Mesothelial cell of epicardium (in vitro differentiated cells): Measurements from ENCODE around the gene LTBP1. TPM values are rescaled to one million over a fixed set of nuclear protein-coding genes. Genes with fewer than 3 reads are reported as not detected.

Experiments
- DNase-seq, 2 experiments: peaks; one replicate each; pipeline ENCODE4 v3.0.0; 2021; ENCODE audit warnings: low spot score in 2 of 2; ENCODE audit not compliant: unreplicated experiment in 2 of 2
- H3K27ac Mint-ChIP-seq: 2 replicates; pipeline ENCODE4 v1.8.0; 2021; ENCODE audit warnings: mixed read lengths
- H3K27me3 Mint-ChIP-seq: 2 replicates; pipeline ENCODE4 v1.8.0; 2021; ENCODE audit warnings: low read depth, mixed read lengths
- H3K36me3 Mint-ChIP-seq: 2 replicates; pipeline ENCODE4 v1.8.0; 2021; ENCODE audit warnings: mixed read lengths
- H3K4me1 Mint-ChIP-seq: 2 replicates; pipeline ENCODE4 v1.8.0; 2021; ENCODE audit warnings: mixed read lengths
- H3K4me3 Mint-ChIP-seq: 2 replicates; pipeline ENCODE4 v1.8.0; 2021; ENCODE audit warnings: mild to moderate bottlenecking, moderate library complexity, mixed read lengths
- H3K9me3 Mint-ChIP-seq: 2 replicates; pipeline ENCODE4 v1.8.0; 2021; ENCODE audit warnings: mixed read lengths
- total RNA-seq: library from RNA; stranded (reverse); gene quantifications from 3 replicates; pipeline ENCODE4 v1.2.1, GENCODE V29; 2021
- TF ChIP-seq, protein P1 (sequence below): fragments of 200-600 bp; sonication (generic); IDR thresholded peaks from one replicate; pipeline ENCODE4 v1.5.0; 2021; ENCODE audit warnings: antibody characterized with exemption; ENCODE audit not compliant: unreplicated experiment

Gene LTBP1
- total RNA-seq, 1 donor from 2014 or later: 80.2 TPM

DNA sequence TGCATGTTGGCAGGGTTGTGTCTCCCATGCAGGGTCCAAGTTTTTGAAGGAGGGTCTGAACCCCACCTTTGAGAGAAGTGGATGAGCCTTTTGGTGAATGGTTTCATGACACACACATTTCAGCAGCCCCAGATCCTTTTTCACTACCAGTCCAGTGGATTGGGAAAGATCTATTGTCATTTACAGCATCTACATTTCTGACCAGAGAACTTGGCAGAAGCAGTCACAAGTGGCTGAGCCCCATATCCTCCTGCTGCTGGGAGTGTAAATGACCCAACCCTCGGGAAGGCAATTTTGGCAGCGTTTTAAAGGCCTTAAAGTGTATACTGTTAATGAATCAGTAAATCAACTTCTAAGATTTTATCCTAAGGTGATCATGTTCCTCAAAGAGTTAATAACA, 355.6 kb downstream of the LTBP1 start:
- peaks cover 17% of the 10 kb centered on the region for H3K4me1 Mint-ChIP-seq
- no peak overlapping the region for H3K4me3 Mint-ChIP-seq
- peaks cover 39% of the 10 kb centered on the region for H3K36me3 Mint-ChIP-seq
- H3K9me3 Mint-ChIP-seq: no peaks in the 10 kb centered on the region
- no peaks in the 10 kb centered on the region for H3K27me3 Mint-ChIP-seq
- TF ChIP-seq, protein P1, sequence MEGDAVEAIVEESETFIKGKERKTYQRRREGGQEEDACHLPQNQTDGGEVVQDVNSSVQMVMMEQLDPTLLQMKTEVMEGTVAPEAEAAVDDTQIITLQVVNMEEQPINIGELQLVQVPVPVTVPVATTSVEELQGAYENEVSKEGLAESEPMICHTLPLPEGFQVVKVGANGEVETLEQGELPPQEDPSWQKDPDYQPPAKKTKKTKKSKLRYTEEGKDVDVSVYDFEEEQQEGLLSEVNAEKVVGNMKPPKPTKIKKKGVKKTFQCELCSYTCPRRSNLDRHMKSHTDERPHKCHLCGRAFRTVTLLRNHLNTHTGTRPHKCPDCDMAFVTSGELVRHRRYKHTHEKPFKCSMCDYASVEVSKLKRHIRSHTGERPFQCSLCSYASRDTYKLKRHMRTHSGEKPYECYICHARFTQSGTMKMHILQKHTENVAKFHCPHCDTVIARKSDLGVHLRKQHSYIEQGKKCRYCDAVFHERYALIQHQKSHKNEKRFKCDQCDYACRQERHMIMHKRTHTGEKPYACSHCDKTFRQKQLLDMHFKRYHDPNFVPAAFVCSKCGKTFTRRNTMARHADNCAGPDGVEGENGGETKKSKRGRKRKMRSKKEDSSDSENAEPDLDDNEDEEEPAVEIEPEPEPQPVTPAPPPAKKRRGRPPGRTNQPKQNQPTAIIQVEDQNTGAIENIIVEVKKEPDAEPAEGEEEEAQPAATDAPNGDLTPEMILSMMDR: no peak
- no peak overlapping the region for H3K27ac Mint-ChIP-seq
- no peak for DNase-seq

DNA sequence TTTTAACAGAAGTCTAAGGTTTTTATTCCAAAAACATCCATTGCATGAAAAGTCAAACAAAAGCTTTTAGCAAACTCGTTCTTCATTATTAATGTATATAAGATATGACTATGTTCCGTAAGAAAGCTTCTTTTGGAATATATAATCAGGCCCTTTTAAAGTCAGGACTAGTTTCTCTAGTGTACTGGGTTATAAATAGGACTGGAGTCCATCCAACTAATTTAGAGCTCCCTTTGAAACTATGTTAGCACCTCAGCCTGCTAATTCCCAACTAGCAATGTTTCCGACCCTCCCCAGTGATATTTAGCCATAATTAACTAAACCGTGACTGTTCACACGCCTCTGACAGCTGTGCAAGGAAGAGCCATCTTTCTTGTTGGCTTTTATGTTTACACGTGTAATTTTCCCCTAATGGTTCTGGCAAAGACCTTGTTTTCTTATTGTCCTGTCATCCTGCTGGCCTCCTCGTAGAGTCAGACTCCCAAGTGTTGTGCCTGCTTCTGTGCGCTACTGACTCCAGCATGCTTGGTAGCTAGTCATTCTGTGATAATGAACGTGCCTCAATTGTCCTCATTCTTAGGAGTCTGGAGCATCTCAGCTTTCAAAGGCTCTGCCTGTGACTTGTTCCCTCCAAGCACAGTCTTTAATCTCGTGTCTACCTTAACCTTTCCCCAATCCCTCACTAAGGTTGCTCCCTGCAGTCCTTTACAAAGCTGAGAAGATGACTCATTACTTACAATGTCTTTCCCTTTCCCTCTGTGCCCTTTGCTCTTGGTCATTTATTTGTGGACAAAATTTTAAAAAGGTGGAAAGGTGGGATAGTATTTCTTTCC, 357.5 kb downstream of the LTBP1 start:
- Mint-ChIP-seq H3K27me3 (no peaks in the 10 kb centered on the region), H3K9me3 (no peaks in the 10 kb centered on the region), H3K36me3 (peaks cover 39% of the 10 kb centered on the region), H3K27ac (no peak overlapping the region), H3K4me1 (peaks cover 6% of the 10 kb centered on the region), H3K4me3 (no peak overlapping the region)
- no peak for DNase-seq
- TF ChIP-seq, protein P1: no peak

DNA sequence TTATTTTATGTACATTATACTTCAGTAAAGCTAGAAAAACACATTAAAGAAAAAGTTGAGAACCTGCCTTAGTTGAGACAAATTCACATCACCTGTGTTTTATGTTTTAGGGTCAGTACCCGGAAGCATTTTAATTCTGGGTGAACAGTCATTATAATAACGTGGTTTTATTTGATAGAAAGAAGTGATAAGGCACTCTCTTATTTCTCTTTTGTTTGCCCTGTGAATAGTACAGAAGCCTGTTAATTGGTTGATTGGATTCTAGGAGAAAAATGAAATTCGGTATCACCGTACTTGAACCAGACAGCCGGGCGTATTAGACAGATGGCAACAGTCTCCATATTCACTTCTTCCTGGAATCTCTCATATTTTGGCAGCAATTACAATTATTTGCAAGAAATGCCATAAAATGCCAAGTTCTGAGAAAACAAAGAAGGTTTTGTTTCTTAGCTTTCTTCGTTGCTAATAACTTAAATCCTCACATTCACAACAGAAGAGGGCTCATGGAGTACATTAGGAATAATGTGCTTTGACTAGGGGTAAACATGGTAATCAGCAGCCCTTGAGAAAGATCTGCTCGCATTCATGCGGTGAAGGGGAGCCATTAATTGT, 361.0 kb downstream of the LTBP1 start:
- H3K27me3 Mint-ChIP-seq: no peaks in the 10 kb centered on the region
- no peak for DNase-seq
- H3K36me3 Mint-ChIP-seq: peaks cover 26% of the 10 kb centered on the region
- TF ChIP-seq, protein P1: no peak
- H3K27ac Mint-ChIP-seq: no peak overlapping the region
- H3K4me3 Mint-ChIP-seq: no peak overlapping the region
- H3K4me1 Mint-ChIP-seq: peaks cover 6% of the 10 kb centered on the region
- no peaks in the 10 kb centered on the region for H3K9me3 Mint-ChIP-seq

DNA sequence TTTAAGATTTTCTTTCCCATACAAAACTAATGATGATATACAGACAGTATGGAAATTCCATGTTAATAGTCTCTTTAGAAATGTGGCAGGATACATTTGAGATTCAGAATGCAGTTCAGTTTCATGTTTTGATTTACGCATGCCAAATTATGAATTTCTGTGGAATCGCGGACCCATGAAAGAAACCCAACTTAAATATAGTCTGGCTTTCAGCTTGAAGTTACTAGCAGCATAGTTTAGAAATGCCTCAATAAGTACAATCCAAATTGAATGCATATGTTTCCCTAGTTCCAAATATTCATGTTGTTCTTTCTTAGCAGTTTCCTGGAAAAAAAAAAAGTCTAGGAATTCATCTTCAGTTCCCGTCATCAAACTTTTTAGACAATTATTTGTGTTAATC, 365.6 kb downstream of the LTBP1 start:
- peaks cover 4% of the 10 kb centered on the region for H3K36me3 Mint-ChIP-seq
- TF ChIP-seq, protein P1: no peak
- no peak overlapping the region for H3K4me3 Mint-ChIP-seq
- no peaks in the 10 kb centered on the region for H3K9me3 Mint-ChIP-seq
- H3K27me3 Mint-ChIP-seq: no peaks in the 10 kb centered on the region
- H3K4me1 Mint-ChIP-seq: peaks cover 6% of the 10 kb centered on the region
- no peak for DNase-seq
- H3K27ac Mint-ChIP-seq: peak overlapping the region; percentile 26

DNA sequence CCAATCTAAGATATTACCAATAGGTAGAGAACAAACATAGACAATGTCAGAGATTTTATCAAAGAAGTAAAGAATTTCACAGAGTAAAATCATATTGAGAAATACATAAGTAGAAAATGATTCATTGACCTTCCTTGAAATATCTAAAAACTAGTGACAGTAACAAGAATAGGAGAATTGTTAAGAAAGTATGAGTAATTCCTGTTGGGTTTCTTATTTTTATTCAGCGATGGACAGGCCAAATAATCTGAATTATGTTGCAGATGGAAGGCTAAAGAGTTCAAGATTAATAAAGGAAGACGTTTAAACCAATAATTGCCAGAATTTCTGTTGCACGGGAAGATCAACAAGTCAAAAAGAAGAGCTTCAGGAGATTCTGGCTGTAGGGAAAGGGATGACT, 366.3 kb downstream of the LTBP1 start:
- Mint-ChIP-seq H3K4me3 (no peak overlapping the region), H3K36me3 (peaks cover 4% of the 10 kb centered on the region), H3K4me1 (peaks cover 6% of the 10 kb centered on the region), H3K9me3 (no peaks in the 10 kb centered on the region), H3K27me3 (no peaks in the 10 kb centered on the region), H3K27ac (no peak overlapping the region)
- no peak for DNase-seq
- TF ChIP-seq, protein P1: no peak
